ENCODE measurements around the gene SECTM1.

DNA sequence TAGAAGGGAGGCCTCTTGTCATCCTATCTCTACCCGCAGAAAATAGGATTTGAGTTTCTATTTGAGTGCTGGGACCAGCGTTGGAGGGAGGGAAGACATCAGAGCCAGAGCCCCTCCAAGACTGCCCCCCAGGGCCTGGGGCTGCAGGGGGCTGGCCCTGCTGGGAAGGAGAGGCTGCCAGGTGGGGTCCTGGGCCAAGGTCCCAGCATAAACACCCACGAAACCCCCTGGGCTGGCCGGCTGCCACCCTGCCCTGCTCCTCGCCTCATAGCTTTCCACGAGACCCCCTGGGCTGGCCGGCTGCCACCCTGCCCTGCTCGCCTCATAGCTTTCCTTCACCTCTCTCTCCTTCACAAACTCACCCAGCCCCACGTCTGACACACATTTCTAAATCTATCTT lies 14.9 kb upstream of the SECTM1 start:
- TF ChIP-seq, protein P1, sequence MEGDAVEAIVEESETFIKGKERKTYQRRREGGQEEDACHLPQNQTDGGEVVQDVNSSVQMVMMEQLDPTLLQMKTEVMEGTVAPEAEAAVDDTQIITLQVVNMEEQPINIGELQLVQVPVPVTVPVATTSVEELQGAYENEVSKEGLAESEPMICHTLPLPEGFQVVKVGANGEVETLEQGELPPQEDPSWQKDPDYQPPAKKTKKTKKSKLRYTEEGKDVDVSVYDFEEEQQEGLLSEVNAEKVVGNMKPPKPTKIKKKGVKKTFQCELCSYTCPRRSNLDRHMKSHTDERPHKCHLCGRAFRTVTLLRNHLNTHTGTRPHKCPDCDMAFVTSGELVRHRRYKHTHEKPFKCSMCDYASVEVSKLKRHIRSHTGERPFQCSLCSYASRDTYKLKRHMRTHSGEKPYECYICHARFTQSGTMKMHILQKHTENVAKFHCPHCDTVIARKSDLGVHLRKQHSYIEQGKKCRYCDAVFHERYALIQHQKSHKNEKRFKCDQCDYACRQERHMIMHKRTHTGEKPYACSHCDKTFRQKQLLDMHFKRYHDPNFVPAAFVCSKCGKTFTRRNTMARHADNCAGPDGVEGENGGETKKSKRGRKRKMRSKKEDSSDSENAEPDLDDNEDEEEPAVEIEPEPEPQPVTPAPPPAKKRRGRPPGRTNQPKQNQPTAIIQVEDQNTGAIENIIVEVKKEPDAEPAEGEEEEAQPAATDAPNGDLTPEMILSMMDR (conservative IDR thresholded peaks at IDR 0.05; ENCODE audit: low read depth, low read length) = no peak
- no peak for TF ChIP-seq EZH2 (IDR thresholded peaks at IDR 0.05; ENCODE audit: low read length, unreplicated experiment)

Measured in PC-3 (cell line).